WTC11 (cell line): Measurements from ENCODE around the gene MAP3K12. TPM values are rescaled to one million over a fixed set of nuclear protein-coding genes. Genes with fewer than 3 reads are reported as not detected.

Experiments used
- ATAC-seq: fragments of 200-7000 bp; cut with Tn5 transposase; 2 replicates; pipeline ENCODE4 v1.10.0; 2021; ENCODE audit warnings: mild to moderate bottlenecking, moderate library complexity
- CTCF ChIA-PET: fragments of 300-600 bp; sonication (Branson Sonifier 250); formaldehyde crosslinking; loops from one replicate; lab custom pipeline; 2021; ENCODE audit warnings: antibody characterized with exemption; lab: Charles Lee
- POLR2A ChIA-PET: fragments of 350-600 bp; sonication (Branson Sonifier 250); formaldehyde crosslinking; loops from one replicate; lab custom pipeline; 2021; ENCODE audit warnings: antibody characterized with exemption; lab: Charles Lee
- DNase-seq: peaks from one replicate; pipeline ENCODE4 v3.0.0; 2021; ENCODE audit warnings: low spot score
- H3K27ac Mint-ChIP-seq: 2 replicates; pipeline ENCODE4 v1.8.0; 2021; ENCODE audit warnings: mixed read lengths
- H3K27me3 Mint-ChIP-seq: 2 replicates; pipeline ENCODE4 v1.8.0; 2021; ENCODE audit warnings: low read depth, mild to moderate bottlenecking, moderate library complexity, mixed read lengths
- H3K36me3 Mint-ChIP-seq: 2 replicates; pipeline ENCODE4 v1.8.0; 2021; ENCODE audit warnings: mixed read lengths
- H3K4me1 Mint-ChIP-seq: 2 replicates; pipeline ENCODE4 v1.8.0; 2022; ENCODE audit warnings: mixed read lengths
- H3K4me3 Mint-ChIP-seq: 2 replicates; pipeline ENCODE4 v1.8.0; 2021; ENCODE audit warnings: mild to moderate bottlenecking, moderate library complexity, mixed read lengths
- H3K9me3 Mint-ChIP-seq: 2 replicates; pipeline ENCODE4 v1.8.0; 2021; ENCODE audit warnings: mixed read lengths
- ATF1 ChIP-seq: sonication (generic); formaldehyde crosslinking; IDR thresholded peaks from 2 replicates; pipeline ENCODE4 v1.8.1; 2023; ENCODE audit warnings: mild to moderate bottlenecking, moderate library complexity, missing genetic modification reagents
- E2F1 ChIP-seq: sonication (generic); formaldehyde crosslinking; IDR thresholded peaks from 2 replicates; pipeline ENCODE4 v1.8.0; 2022; ENCODE audit warnings: mild to moderate bottlenecking, missing genetic modification reagents
- ETV6 ChIP-seq: sonication (generic); formaldehyde crosslinking; IDR thresholded peaks from 2 replicates; pipeline ENCODE4 v1.8.1; 2022; ENCODE audit warnings: mild to moderate bottlenecking, missing genetic modification reagents
- FOXJ3 ChIP-seq: sonication (generic); formaldehyde crosslinking; IDR thresholded peaks from 2 replicates; pipeline ENCODE4 v1.9.0; 2021; ENCODE audit warnings: missing genetic modification reagents, mild to moderate bottlenecking, borderline replicate concordance
- GRHL2 ChIP-seq: fragments of 250-450 bp; sonication (Bioruptor Pico); IDR thresholded peaks from 2 replicates; pipeline ENCODE4 v1.8.0; 2022; ENCODE audit warnings: mild to moderate bottlenecking, moderate library complexity; ENCODE audit not compliant: insufficient replicate concordance, severe bottlenecking
- GTF2I ChIP-seq: fragments of 250-450 bp; sonication (Bioruptor Pico); conservative IDR thresholded peaks from 2 replicates; pipeline ENCODE4 v1.4.0; 2021; ENCODE audit warnings: mild to moderate bottlenecking
- JAZF1 ChIP-seq: fragments of 250-450 bp; sonication (Bioruptor Pico); IDR thresholded peaks from 2 replicates; pipeline ENCODE4 v1.9.0; 2021; ENCODE audit warnings: moderate library complexity, mild to moderate bottlenecking, inconsistent platforms
- NFATC4 ChIP-seq: fragments of 250-450 bp; sonication (Bioruptor Pico); IDR thresholded peaks from 2 replicates; pipeline ENCODE4 v1.9.0; 2021; ENCODE audit warnings: mild to moderate bottlenecking
- NFE2L1 ChIP-seq: sonication (generic); formaldehyde crosslinking; IDR thresholded peaks from 2 replicates; pipeline ENCODE4 v1.8.1; 2023; ENCODE audit warnings: missing genetic modification reagents
- SOX15 ChIP-seq: fragments of 250-450 bp; sonication (Bioruptor Pico); IDR thresholded peaks from 2 replicates; pipeline ENCODE4 v1.9.0; 2021; ENCODE audit warnings: mild to moderate bottlenecking
- TCF7 ChIP-seq: sonication (generic); formaldehyde crosslinking; IDR thresholded peaks from 2 replicates; pipeline ENCODE4 v1.8.0; 2022; ENCODE audit warnings: mild to moderate bottlenecking, low read depth, missing genetic modification reagents, moderate library complexity
- TP53 ChIP-seq: sonication (generic); formaldehyde crosslinking; IDR thresholded peaks from 2 replicates; pipeline ENCODE4 v1.8.1; 2023; ENCODE audit warnings: mild to moderate bottlenecking, missing genetic modification reagents
- ZNF219 ChIP-seq: sonication (generic); formaldehyde crosslinking; IDR thresholded peaks from 2 replicates; pipeline ENCODE4 v1.8.0; 2023; ENCODE audit warnings: missing genetic modification reagents, mild to moderate bottlenecking, borderline replicate concordance
- ZNF425 ChIP-seq: fragments of 250-450 bp; sonication (Bioruptor Pico); conservative IDR thresholded peaks from 2 replicates; pipeline ENCODE4 v1.9.0; 2021; ENCODE audit warnings: mild to moderate bottlenecking
- total RNA-seq: library from RNA; stranded (reverse); gene quantifications from 3 replicates; pipeline ENCODE4 v1.2.3, GENCODE V29; 2021
- TF ChIP-seq, protein P1 (sequence below): sonication (generic); formaldehyde crosslinking; IDR thresholded peaks from 2 replicates; pipeline ENCODE4 v1.8.0; 2022; ENCODE audit warnings: mild to moderate bottlenecking, missing genetic modification reagents
- TF ChIP-seq, protein P2 (sequence below): sonication (generic); formaldehyde crosslinking; IDR thresholded peaks from 2 replicates; pipeline ENCODE4 v1.8.1; 2022; ENCODE audit warnings: low read depth, missing genetic modification reagents, borderline replicate concordance
- TF ChIP-seq, protein P3 (sequence below): sonication (generic); formaldehyde crosslinking; IDR thresholded peaks from 2 replicates; pipeline ENCODE4 v1.8.0; 2023; ENCODE audit warnings: mild to moderate bottlenecking, missing genetic modification reagents

Gene MAP3K12
- total RNA-seq, 1 experiment from 2014 or later: 23.6 TPM

DNA sequence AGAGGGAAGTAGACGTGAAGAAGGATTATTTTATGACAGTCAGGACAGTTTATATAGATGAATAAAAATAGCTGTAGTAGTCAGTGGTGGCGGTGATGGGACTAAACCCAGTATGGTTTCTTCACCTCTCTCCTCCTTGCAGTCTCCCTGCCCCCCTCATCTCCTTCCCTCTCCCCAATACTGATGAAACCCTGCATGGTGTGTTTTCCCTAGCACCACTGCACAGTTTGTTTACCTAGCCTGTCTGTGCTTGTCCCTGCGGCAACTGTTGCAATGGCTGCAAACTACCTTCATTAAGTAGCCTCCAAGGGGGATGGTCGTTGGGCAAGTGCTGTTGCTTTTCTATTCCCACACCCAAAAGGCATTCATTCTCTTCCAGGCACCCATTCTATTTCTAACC is 32.6 kb downstream of the MAP3K12 start:
- Mint-ChIP-seq H3K27ac (peak overlapping the region; percentile 66; the same call in 1 of the 2 replicates), H3K27me3 (no peaks in the 10 kb centered on the region), H3K36me3 (peaks cover 94% of the 10 kb centered on the region), H3K9me3 (no peaks in the 10 kb centered on the region), H3K4me1 (peaks cover 22% of the 10 kb centered on the region), H3K4me3 (no peak overlapping the region)
- DNase-seq: no peak
- POLR2A ChIA-PET: interaction anchor here (1.3 kb wide), 1 partner anchor 12 kb away, joined by 5 read pairs; no protein-coding TSS in a partner anchor
- CTCF ChIA-PET: no interaction called here
- no peak for ATAC-seq
- TF ChIP-seq TP53 (CRISPR knock-in tag) (no peak), NFE2L1 (CRISPR knock-in tag) (no peak)

- Mint-ChIP-seq H3K4me3 (no peak overlapping the region), H3K9me3 (no peaks in the 10 kb centered on the region), H3K27ac (no peak overlapping the region), H3K27me3 (no peaks in the 10 kb centered on the region), H3K36me3 (peaks cover 96% of the 10 kb centered on the region), H3K4me1 (peaks cover 26% of the 10 kb centered on the region)
- no peak for ATAC-seq
- no peak for DNase-seq
- TF ChIP-seq ZNF425 (CRISPR knock-in tag) (0 out of 2 replicates have a peak, but pooled peaks have one; percentile 2), JAZF1 (no peak)
- POLR2A ChIA-PET: interaction anchor here (1.3 to 2.0 kb wide), 3 partner anchors 11 to 35 kb away, joined by 3 to 9 read pairs (median 5); partner anchors contain the start of gene TARBP2
- CTCF ChIA-PET: no interaction called here
Measured at GRCh38 chr12:53465679-53466078, 33.6 kb downstream of the MAP3K12 start.

- Mint-ChIP-seq H3K4me3 (no peak overlapping the region), H3K4me1 (peaks cover 33% of the 10 kb centered on the region), H3K9me3 (no peaks in the 10 kb centered on the region), H3K36me3 (peaks cover 97% of the 10 kb centered on the region), H3K27me3 (no peaks in the 10 kb centered on the region), H3K27ac (no peak overlapping the region)
- ATAC-seq: no peak; the same call in 1 of the 2 replicates
- ChIA-PET CTCF (interaction anchor here (0.7 to 1.0 kb wide), 3 partner anchors 10 to 83 kb away, joined by 3 to 4 read pairs (median 3); no protein-coding TSS in a partner anchor), POLR2A (interaction anchor here (0.7 to 2.0 kb wide), 3 partner anchors 17 to 1339 kb away, joined by 3 to 9 read pairs (median 3); partner anchors contain the start of gene TARBP2)
- no peak for DNase-seq
- TF ChIP-seq, protein P1, sequence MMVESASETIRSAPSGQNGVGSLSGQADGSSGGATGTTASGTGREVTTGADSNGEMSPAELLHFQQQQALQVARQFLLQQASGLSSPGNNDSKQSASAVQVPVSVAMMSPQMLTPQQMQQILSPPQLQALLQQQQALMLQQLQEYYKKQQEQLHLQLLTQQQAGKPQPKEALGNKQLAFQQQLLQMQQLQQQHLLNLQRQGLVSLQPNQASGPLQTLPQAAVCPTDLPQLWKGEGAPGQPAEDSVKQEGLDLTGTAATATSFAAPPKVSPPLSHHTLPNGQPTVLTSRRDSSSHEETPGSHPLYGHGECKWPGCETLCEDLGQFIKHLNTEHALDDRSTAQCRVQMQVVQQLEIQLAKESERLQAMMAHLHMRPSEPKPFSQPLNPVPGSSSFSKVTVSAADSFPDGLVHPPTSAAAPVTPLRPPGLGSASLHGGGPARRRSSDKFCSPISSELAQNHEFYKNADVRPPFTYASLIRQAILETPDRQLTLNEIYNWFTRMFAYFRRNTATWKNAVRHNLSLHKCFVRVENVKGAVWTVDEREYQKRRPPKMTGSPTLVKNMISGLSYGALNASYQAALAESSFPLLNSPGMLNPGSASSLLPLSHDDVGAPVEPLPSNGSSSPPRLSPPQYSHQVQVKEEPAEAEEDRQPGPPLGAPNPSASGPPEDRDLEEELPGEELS: no peak
- no peak for TF ChIP-seq GRHL2 (CRISPR knock-in tag)
- TF ChIP-seq, protein P2, sequence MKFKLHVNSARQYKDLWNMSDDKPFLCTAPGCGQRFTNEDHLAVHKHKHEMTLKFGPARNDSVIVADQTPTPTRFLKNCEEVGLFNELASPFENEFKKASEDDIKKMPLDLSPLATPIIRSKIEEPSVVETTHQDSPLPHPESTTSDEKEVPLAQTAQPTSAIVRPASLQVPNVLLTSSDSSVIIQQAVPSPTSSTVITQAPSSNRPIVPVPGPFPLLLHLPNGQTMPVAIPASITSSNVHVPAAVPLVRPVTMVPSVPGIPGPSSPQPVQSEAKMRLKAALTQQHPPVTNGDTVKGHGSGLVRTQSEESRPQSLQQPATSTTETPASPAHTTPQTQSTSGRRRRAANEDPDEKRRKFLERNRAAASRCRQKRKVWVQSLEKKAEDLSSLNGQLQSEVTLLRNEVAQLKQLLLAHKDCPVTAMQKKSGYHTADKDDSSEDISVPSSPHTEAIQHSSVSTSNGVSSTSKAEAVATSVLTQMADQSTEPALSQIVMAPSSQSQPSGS (CRISPR knock-in tag): no peak
- no peak for TF ChIP-seq SOX15 (CRISPR knock-in tag)
- no peak for TF ChIP-seq TCF7
- TF ChIP-seq ETV6: no peak
- TF ChIP-seq NFATC4 (CRISPR knock-in tag): no peak
- TF ChIP-seq E2F1 (CRISPR knock-in tag): no peak
- no peak for TF ChIP-seq GTF2I (CRISPR knock-in tag)
- TF ChIP-seq FOXJ3 (CRISPR knock-in tag): no peak
- TF ChIP-seq, protein P3, sequence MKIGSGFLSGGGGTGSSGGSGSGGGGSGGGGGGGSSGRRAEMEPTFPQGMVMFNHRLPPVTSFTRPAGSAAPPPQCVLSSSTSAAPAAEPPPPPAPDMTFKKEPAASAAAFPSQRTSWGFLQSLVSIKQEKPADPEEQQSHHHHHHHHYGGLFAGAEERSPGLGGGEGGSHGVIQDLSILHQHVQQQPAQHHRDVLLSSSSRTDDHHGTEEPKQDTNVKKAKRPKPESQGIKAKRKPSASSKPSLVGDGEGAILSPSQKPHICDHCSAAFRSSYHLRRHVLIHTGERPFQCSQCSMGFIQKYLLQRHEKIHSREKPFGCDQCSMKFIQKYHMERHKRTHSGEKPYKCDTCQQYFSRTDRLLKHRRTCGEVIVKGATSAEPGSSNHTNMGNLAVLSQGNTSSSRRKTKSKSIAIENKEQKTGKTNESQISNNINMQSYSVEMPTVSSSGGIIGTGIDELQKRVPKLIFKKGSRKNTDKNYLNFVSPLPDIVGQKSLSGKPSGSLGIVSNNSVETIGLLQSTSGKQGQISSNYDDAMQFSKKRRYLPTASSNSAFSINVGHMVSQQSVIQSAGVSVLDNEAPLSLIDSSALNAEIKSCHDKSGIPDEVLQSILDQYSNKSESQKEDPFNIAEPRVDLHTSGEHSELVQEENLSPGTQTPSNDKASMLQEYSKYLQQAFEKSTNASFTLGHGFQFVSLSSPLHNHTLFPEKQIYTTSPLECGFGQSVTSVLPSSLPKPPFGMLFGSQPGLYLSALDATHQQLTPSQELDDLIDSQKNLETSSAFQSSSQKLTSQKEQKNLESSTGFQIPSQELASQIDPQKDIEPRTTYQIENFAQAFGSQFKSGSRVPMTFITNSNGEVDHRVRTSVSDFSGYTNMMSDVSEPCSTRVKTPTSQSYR (CRISPR knock-in tag): no peak
- TF ChIP-seq ATF1 (CRISPR knock-in tag): no peak
- no peak for TF ChIP-seq ZNF219 (CRISPR knock-in tag)
Measured at GRCh38 chr12:53464685-53465418, 34.4 kb downstream of the MAP3K12 start.
